H9 (cell line): ENCODE measurements around the gene RPL22L1. TPM values are rescaled to one million over a fixed set of nuclear protein-coding genes. Genes with fewer than 3 reads are reported as not detected.

ENCODE experiments used
- DNase-seq: peaks from one replicate; pipeline ENCODE4 v3.0.0-alpha.2; 2017
- H2AFZ ChIP-seq: one replicate; pipeline ENCODE4 v1.6.1; 2013; ENCODE audit warnings: mild to moderate bottlenecking, low read length, control low read depth, moderate library complexity
- H2AK5ac ChIP-seq: 2 replicates; pipeline ENCODE4 v1.6.1; 2013; ENCODE audit warnings: low read length, control low read depth, mixed read lengths; ENCODE audit not compliant: insufficient read length
- H2BK120ac ChIP-seq: one replicate; pipeline ENCODE4 v1.6.1; 2013; ENCODE audit warnings: low read depth, mild to moderate bottlenecking, low read length, control low read depth, inconsistent platforms; ENCODE audit not compliant: poor library complexity, severe bottlenecking
- H2BK12ac ChIP-seq: 2 replicates; pipeline ENCODE4 v1.6.1; 2013; ENCODE audit warnings: low read length, control low read depth, mixed read lengths, low read depth; ENCODE audit not compliant: insufficient read length
- H2BK15ac ChIP-seq: 2 replicates; pipeline ENCODE4 v1.6.1; 2013; ENCODE audit warnings: low read depth, low read length, control low read depth
- H2BK20ac ChIP-seq: one replicate; pipeline ENCODE4 v1.6.1; 2013; ENCODE audit warnings: low read depth, mild to moderate bottlenecking, low read length, control low read depth, inconsistent platforms; ENCODE audit not compliant: poor library complexity, severe bottlenecking
- H2BK5ac ChIP-seq: 2 replicates; pipeline ENCODE4 v1.6.1; 2013; ENCODE audit warnings: low read length, control low read depth, mixed read lengths; ENCODE audit not compliant: insufficient read length
- H3K14ac ChIP-seq: 2 replicates; pipeline ENCODE4 v1.6.1; 2013; ENCODE audit warnings: low read length, control low read depth; ENCODE audit not compliant: insufficient read depth
- H3K18ac ChIP-seq: 2 replicates; pipeline ENCODE4 v1.6.1; 2013; ENCODE audit warnings: low read depth, mild to moderate bottlenecking, mixed read lengths, low read length, control low read depth; ENCODE audit not compliant: insufficient read length
- H3K23ac ChIP-seq: 2 replicates; pipeline ENCODE4 v1.6.1; 2013; ENCODE audit warnings: low read length, control low read depth, mixed read lengths, low read depth; ENCODE audit not compliant: insufficient read length
- H3K23me2 ChIP-seq: 2 replicates; pipeline ENCODE4 v1.6.1; 2013; ENCODE audit warnings: low read depth, mild to moderate bottlenecking, mixed read lengths, low read length, control low read depth; ENCODE audit not compliant: insufficient read length, poor library complexity, severe bottlenecking
- H3K27ac ChIP-seq: 2 replicates; pipeline ENCODE4 v1.5.1; 2013; ENCODE audit warnings: low read length, control low read depth, mixed read lengths, low read depth; ENCODE audit not compliant: insufficient read length
- H3K27me3 ChIP-seq: 2 replicates; pipeline ENCODE4 v1.6.1; 2013; ENCODE audit warnings: low read length, control low read depth, inconsistent platforms; ENCODE audit not compliant: insufficient read depth
- H3K4ac ChIP-seq: 2 replicates; pipeline ENCODE4 v1.6.1; 2013; ENCODE audit warnings: low read depth, mild to moderate bottlenecking, control low read depth, inconsistent platforms, low read length, moderate library complexity
- H3K4me1 ChIP-seq: 2 replicates; pipeline ENCODE4 v1.6.1; 2013; ENCODE audit warnings: low read length, control low read depth, inconsistent platforms; ENCODE audit not compliant: insufficient read depth
- H3K4me2 ChIP-seq: 2 replicates; pipeline ENCODE4 v1.6.1; 2013; ENCODE audit warnings: low read length, control low read depth, mixed read lengths; ENCODE audit not compliant: insufficient read length, insufficient read depth
- H3K56ac ChIP-seq: 2 replicates; pipeline ENCODE4 v1.6.1; 2013; ENCODE audit warnings: low read depth, mild to moderate bottlenecking, mixed read lengths, low read length, control low read depth; ENCODE audit not compliant: insufficient read length
- H3K79me1 ChIP-seq: 2 replicates; pipeline ENCODE4 v1.6.1; 2013; ENCODE audit warnings: low read depth, mild to moderate bottlenecking, moderate library complexity, low read length, control low read depth, inconsistent platforms; ENCODE audit not compliant: insufficient read depth, poor library complexity, severe bottlenecking
- H3K79me2 ChIP-seq: 2 replicates; pipeline ENCODE4 v1.6.1; 2013; ENCODE audit warnings: low read length, control low read depth, inconsistent platforms; ENCODE audit not compliant: insufficient read depth
- H3K9ac ChIP-seq: 2 replicates; pipeline ENCODE4 v1.6.1; 2013; ENCODE audit warnings: low read length, control low read depth, mixed read lengths; ENCODE audit not compliant: insufficient read length; ENCODE audit errors: extremely low read depth
- H3K9me3 ChIP-seq: one replicate; pipeline ENCODE4 v1.6.1; 2013; ENCODE audit warnings: low read depth, low read length, inconsistent platforms; ENCODE audit not compliant: control insufficient read depth
- H3T11ph ChIP-seq: one replicate; pipeline ENCODE4 v1.6.1; 2013; ENCODE audit warnings: mild to moderate bottlenecking, low read length, control low read depth, inconsistent platforms
- H4K20me1 ChIP-seq: one replicate; pipeline ENCODE4 v1.6.1; 2013; ENCODE audit not compliant: control insufficient read depth, insufficient read length, insufficient read depth
- H4K5ac ChIP-seq: 2 replicates; pipeline ENCODE4 v1.6.1; 2013; ENCODE audit warnings: low read depth, mild to moderate bottlenecking, mixed read lengths, low read length, control low read depth; ENCODE audit not compliant: insufficient read length
- H4K8ac ChIP-seq: replicated peaks from 2 replicates; pipeline ENCODE4 v1.6.1; 2013; ENCODE audit warnings: low read length, control low read depth, mixed read lengths, low read depth; ENCODE audit not compliant: insufficient read length
- H4K91ac ChIP-seq: 2 replicates; pipeline ENCODE4 v1.6.1; 2013; ENCODE audit warnings: low read depth, mild to moderate bottlenecking, moderate library complexity, mixed read lengths, low read length, control low read depth; ENCODE audit not compliant: insufficient read length
- H3K27ac Mint-ChIP-seq, 3 experiments: 2 replicates in 2 of 3; 3 replicates in 1 of 3; pipeline ENCODE4 v1.8.0; 2020 to 2021; ENCODE audit warnings: mixed read lengths in 3 of 3, mild to moderate bottlenecking in 1 of 3, moderate library complexity in 1 of 3
- H3K27me3 Mint-ChIP-seq: 2 replicates; pipeline ENCODE4 v1.8.0; 2021; ENCODE audit warnings: low read depth, mild to moderate bottlenecking, moderate library complexity, mixed read lengths
- H3K36me3 Mint-ChIP-seq, 3 experiments: 2 replicates in 2 of 3; 3 replicates in 1 of 3; pipeline ENCODE4 v1.8.0; 2020 to 2021; ENCODE audit warnings: low read depth in 3 of 3, mixed read lengths in 3 of 3; ENCODE audit not compliant: insufficient read depth in 1 of 3
- H3K4me1 Mint-ChIP-seq, 2 experiments: 2 replicates each; pipeline ENCODE4 v1.8.0; 2020; ENCODE audit warnings: mixed read lengths in 2 of 2
- H3K4me3 Mint-ChIP-seq, 2 experiments: 2 replicates in 1 of 2; 3 replicates in 1 of 2; pipeline ENCODE4 v1.8.0; 2020 to 2021; ENCODE audit warnings: mild to moderate bottlenecking in 2 of 2, mixed read lengths in 2 of 2, moderate library complexity in 1 of 2
- H3K9me3 Mint-ChIP-seq, 2 experiments: 2 replicates in 1 of 2; 3 replicates in 1 of 2; pipeline ENCODE4 v1.8.0; 2020; ENCODE audit warnings: mild to moderate bottlenecking in 2 of 2, mixed read lengths in 2 of 2, moderate library complexity in 1 of 2
- WGBS: extraction: QIAGEN DNeasy Blood & Tissue Kit; methylation state at CpG from one replicate; pipeline ENCODE4 v1.1.7; 2013; ENCODE audit warnings: missing lambda C conversion rate, low lambda C conversion rate, mixed read lengths; ENCODE audit not compliant: insufficient read length; ENCODE audit errors: extremely low coverage; 5-methylcytosine and 5-hydroxymethylcytosine counted together
- total RNA-seq: library from RNA; stranded (reverse); gene quantifications from 2 replicates; pipeline ENCODE4 v1.2.1, GENCODE V29; 2021
- TF ChIP-seq, protein P1 (sequence below): fragments of 200-600 bp; sonication (generic); conservative IDR thresholded peaks from 3 replicates; pipeline ENCODE4 v1.8.0; 2021; ENCODE audit warnings: antibody characterized with exemption, mild to moderate bottlenecking

Gene RPL22L1
- total RNA-seq, 1 experiment from 2014 or later = 100 TPM

DNA sequence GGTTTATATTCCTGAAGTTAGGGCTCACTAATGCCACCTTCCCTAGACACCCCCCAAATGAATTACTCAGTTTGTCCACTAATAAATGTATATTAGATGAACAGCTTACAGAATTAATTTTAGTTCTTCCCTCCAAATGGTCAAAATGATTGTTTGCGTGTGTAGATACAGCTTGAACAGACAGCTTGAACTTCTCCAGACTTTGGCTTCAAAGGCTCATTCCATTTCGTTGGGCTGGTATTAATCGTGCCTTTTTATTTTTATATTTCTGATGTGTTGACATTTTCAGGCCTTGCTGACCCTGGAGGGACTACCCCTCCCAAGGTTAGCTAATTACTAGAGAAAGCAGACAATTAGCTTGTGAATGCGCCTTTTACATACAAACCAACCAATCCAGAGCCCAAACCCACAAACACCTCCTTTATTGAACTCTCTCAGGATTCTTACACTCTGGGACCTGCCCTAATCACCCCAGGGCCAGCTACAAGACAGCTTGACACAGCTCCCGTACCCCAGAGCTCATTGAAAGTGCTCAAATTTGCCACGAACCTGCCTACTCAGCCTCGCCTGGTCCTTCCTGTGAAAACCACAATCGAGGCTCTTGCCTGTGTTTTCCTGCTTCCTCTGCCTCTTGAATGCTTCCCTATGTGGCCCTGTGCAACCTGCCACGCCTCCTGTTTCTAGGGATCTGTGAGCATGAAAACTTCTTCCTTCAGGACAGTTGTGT, 40.3 kb downstream of the RPL22L1 start:
- Histone ChIP-seq H3K14ac (0 out of 2 replicates have a peak overlapping the region, but pooled peaks have one; percentile 37), H3K23me2 (no peaks in the 10 kb centered on the region), H3K18ac (no peak overlapping the region), H4K8ac (no peak overlapping the region), H2BK12ac (no peak overlapping the region), H3K27me3 (no peaks in the 10 kb centered on the region), H3K4me2 (no peak overlapping the region), H3K9me3 (no peaks in the 10 kb centered on the region), H2BK120ac (no peak overlapping the region), H3K9ac (no peak overlapping the region), H4K5ac (no peak overlapping the region), H3K27ac (no peak overlapping the region), H2AFZ (no peak overlapping the region), H2AK5ac (no peak overlapping the region), H3K56ac (no peak overlapping the region), H3T11ph (no peak overlapping the region), H3K79me2 (no peaks in the 10 kb centered on the region), H2BK20ac (no peak overlapping the region), H2BK5ac (no peak overlapping the region), H4K91ac (no peak overlapping the region), H3K4ac (no peak overlapping the region), H2BK15ac (no peak overlapping the region), H4K20me1 (no peaks in the 10 kb centered on the region), H3K23ac (no peak overlapping the region), H3K79me1 (no peaks in the 10 kb centered on the region), H3K4me1 (peaks cover 27% of the 10 kb centered on the region)
- no peak for DNase-seq
- WGBS = no CpG with 5 or more reads among the region's 9 CpGs
- TF ChIP-seq, protein P1, sequence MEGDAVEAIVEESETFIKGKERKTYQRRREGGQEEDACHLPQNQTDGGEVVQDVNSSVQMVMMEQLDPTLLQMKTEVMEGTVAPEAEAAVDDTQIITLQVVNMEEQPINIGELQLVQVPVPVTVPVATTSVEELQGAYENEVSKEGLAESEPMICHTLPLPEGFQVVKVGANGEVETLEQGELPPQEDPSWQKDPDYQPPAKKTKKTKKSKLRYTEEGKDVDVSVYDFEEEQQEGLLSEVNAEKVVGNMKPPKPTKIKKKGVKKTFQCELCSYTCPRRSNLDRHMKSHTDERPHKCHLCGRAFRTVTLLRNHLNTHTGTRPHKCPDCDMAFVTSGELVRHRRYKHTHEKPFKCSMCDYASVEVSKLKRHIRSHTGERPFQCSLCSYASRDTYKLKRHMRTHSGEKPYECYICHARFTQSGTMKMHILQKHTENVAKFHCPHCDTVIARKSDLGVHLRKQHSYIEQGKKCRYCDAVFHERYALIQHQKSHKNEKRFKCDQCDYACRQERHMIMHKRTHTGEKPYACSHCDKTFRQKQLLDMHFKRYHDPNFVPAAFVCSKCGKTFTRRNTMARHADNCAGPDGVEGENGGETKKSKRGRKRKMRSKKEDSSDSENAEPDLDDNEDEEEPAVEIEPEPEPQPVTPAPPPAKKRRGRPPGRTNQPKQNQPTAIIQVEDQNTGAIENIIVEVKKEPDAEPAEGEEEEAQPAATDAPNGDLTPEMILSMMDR = no peak
- H3K4me3 Mint-ChIP-seq = no peak overlapping the region
- peaks cover 40 to 48% of the 10 kb centered on the region in 2 experiments for H3K4me1 Mint-ChIP-seq
- no peaks in the 10 kb centered on the region for H3K9me3 Mint-ChIP-seq
- H3K36me3 Mint-ChIP-seq = no peaks in the 10 kb centered on the region
- peak overlapping the region in 2 of 3 experiments; percentile 14 to 31; a peak in 2 of 7 replicates for H3K27ac Mint-ChIP-seq
- no peaks in the 10 kb centered on the region for H3K27me3 Mint-ChIP-seq
